ENCODE results near the gene S100A7A. TPM values are rescaled to one million over a fixed set of nuclear protein-coding genes. Genes with fewer than 3 reads are reported as not detected.

The S100A7A gene
- total and polyA plus RNA-seq, 2 of the 13 experiments (the other 11 are each of a cell fraction or from before 2014, with no cell fraction given), result not detected

GRCh38 chr1:153428791-153429190 is 12.5 kb downstream of the S100A7A start (continued):
- TF ChIP-seq, protein P1, sequence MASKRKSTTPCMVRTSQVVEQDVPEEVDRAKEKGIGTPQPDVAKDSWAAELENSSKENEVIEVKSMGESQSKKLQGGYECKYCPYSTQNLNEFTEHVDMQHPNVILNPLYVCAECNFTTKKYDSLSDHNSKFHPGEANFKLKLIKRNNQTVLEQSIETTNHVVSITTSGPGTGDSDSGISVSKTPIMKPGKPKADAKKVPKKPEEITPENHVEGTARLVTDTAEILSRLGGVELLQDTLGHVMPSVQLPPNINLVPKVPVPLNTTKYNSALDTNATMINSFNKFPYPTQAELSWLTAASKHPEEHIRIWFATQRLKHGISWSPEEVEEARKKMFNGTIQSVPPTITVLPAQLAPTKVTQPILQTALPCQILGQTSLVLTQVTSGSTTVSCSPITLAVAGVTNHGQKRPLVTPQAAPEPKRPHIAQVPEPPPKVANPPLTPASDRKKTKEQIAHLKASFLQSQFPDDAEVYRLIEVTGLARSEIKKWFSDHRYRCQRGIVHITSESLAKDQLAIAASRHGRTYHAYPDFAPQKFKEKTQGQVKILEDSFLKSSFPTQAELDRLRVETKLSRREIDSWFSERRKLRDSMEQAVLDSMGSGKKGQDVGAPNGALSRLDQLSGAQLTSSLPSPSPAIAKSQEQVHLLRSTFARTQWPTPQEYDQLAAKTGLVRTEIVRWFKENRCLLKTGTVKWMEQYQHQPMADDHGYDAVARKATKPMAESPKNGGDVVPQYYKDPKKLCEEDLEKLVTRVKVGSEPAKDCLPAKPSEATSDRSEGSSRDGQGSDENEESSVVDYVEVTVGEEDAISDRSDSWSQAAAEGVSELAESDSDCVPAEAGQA (IDR thresholded peaks at IDR 0.05; ENCODE audit: low read depth), result no peak
- TF ChIP-seq, protein P1 (CRISPR knock-in tag; IDR thresholded peaks at IDR 0.05; ENCODE audit: borderline replicate concordance), result no peak

- ChIA-PET POLR2A (no interaction called here), CTCF (ENCODE audit: low intra/inter-chr PET ratio, low total read pairs) (no interaction called here)
- no peak for FAIRE-seq
- no peak for DNase-seq (ENCODE audit: low spot score)
- H3K4me3 ChIP-seq (replicated peaks in 1 of 3; ENCODE audit: insufficient read depth in 1 of 3, low read depth in 2 of 3, low read length in 3 of 3), result no peak overlapping the region
- no peak for ATAC-seq
- no peak overlapping the region for H3K4me2 ChIP-seq (ENCODE audit: low read depth, low read length)
- TF ChIP-seq ZNF512 (CRISPR knock-in tag; IDR thresholded peaks at IDR 0.05) (no peak), PHF8 (CRISPR knock-in tag; IDR thresholded peaks at IDR 0.05) (no peak), ATF6 (CRISPR knock-in tag; conservative IDR thresholded peaks at IDR 0.05) (no peak), HNRNPK (IDR thresholded peaks at IDR 0.05; ENCODE audit: low read depth, low read length, poor library complexity, severe bottlenecking) (no peak), SNRNP70 (IDR thresholded peaks at IDR 0.05; ENCODE audit: low read depth, low read length) (no peak), GTF3A (CRISPR knock-in tag; conservative IDR thresholded peaks at IDR 0.05) (no peak)
- 0% methylated on average over 5 of the region's 7 CpGs for WGBS (ENCODE audit: low lambda C conversion rate)
- no peaks in the 10 kb centered on the region for H3K9me3 ChIP-seq (ENCODE audit: low read length)
- H3K4me1 ChIP-seq (ENCODE audit: insufficient read depth, low read length), result no peaks in the 10 kb centered on the region
- no peaks in the 10 kb centered on the region for H4K20me1 ChIP-seq (ENCODE audit: insufficient read depth, low read length)
- intact Hi-C loops (cut with micrococcal nuclease; ENCODE audit: unreplicated experiment) (no loop called here), in situ Hi-C loops (cut with HindIII; ENCODE audit: extremely low pct_ligation_motif_present, low pct_unique_long_range_greater_than_20kb) (no loop called here)
- no TSS peak for BruUV-seq (replicated peaks)
- no peaks in the 10 kb centered on the region for H3K27me3 ChIP-seq (ENCODE audit: control insufficient read depth in 1 of 2, insufficient read depth in 2 of 2, low read length in 2 of 2)
- H2AFZ ChIP-seq (ENCODE audit: low read length), result no peak overlapping the region
- H3K36me3 ChIP-seq (replicated peaks in 1 of 2; ENCODE audit: control insufficient read depth in 1 of 2, insufficient read depth in 2 of 2, low read length in 2 of 2), result no peaks in the 10 kb centered on the region
- no peak overlapping the region for H3K9ac ChIP-seq (ENCODE audit: insufficient read depth, low read depth, low read length)
- H3K79me2 ChIP-seq (ENCODE audit: insufficient read depth, low read length), result no peaks in the 10 kb centered on the region
- H3K27ac ChIP-seq (ENCODE audit: extremely low read length, insufficient read depth, low read length), result no peak overlapping the region
These were observed 13.2 kb downstream of the S100A7A start for GRCh38 chr1:153429266-153430165.
